Activated CD8-positive, alpha-beta memory T cell treated with anti-CD3 and anti-CD28 coated beads for 48 hours (primary cell): ENCODE data around the gene THSD8.
"Not testable (repeated sequence)": the region's sequence is repeated elsewhere in the genome, so short reads cannot be mapped to it uniquely, and the experiment has no call there.

Experiments
- DNase-seq, 3 experiments: peaks; one replicate each; pipeline ENCODE4 v3.0.0-alpha.2; 2020; ENCODE audit warnings: low read depth in 2 of 3, low spot score in 2 of 3

The THSD8 gene

GRCh38 chr19:12792051-12792852 is 9.6 kb upstream of the THSD8 start:
- no peak for DNase-seq

- DNase-seq = no peak
Observed at GRCh38 chr19:12792853-12793289, 9.0 kb upstream of the THSD8 start.

- peak; percentile 81 to 96 (median 94) for DNase-seq
Observed at GRCh38 chr19:12793290-12794195, 8.3 kb upstream of the THSD8 start.

- DNase-seq = no peak
Observed at GRCh38 chr19:12794196-12794941, 7.5 kb upstream of the THSD8 start.

DNA sequence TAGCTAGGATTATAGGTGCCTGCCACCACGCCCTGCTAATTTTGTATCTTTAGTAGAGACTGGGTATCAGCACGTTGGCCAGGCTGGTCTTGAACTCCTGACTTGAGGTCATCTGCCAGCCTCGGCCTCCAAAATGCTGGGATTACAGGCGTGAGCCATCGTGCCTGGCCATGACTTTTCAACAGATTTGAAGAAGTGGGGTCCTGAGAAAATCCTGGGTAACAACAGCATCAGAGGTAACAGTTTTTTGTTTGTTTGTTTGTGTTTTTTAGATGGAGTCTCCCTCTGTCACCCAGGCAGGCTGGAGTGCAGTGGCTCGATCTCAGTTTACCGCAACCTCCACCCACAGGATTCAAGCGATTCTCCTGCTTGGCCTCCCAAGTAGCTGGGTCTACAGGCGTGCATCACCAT is 6.9 kb upstream of the THSD8 start:
- no peak for DNase-seq

DNA sequence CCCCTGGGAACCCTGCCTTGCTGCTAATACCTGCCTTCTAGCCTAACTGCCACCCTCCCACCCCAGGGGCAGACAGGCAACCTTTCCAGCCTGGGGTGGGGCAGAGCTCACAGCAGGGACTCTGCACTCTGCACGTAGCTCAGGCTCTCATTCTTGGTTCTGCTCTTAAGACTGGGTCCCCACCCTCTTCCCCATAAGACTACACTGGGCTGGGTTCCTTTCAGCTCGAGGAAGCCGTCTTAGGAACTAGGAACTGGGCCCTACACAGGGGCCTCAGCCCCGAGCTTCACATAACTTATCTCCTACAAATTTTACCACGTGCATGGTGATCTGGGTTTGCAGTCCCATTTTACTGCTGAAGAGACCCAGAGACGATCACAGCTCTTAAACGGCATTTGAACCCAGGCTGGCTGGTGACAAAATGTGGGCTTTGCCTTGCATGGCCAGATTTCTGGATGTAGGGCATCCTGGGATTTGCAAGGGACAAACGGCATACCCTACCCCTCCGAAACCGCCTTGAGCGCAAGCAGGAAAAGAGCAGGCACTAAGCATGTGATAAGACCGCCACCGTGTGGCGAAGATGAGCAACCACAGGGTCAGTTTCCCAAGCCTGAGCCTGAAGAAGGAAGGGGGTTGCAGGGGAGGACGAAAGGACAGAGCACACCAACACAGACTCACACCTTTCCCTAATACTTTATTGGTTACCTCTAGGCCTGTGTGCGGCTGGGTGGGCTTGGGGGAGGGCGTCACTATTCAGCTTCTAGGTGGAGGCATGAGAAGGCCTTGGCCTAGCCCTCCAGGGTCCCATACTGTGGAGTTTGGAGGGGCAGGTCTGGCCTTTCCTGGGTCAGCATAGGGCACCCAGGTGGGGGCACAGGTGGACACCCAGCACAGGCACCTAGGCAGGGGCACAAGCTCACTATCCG is 5.5 kb upstream of the THSD8 start:
- no peak for DNase-seq

DNA sequence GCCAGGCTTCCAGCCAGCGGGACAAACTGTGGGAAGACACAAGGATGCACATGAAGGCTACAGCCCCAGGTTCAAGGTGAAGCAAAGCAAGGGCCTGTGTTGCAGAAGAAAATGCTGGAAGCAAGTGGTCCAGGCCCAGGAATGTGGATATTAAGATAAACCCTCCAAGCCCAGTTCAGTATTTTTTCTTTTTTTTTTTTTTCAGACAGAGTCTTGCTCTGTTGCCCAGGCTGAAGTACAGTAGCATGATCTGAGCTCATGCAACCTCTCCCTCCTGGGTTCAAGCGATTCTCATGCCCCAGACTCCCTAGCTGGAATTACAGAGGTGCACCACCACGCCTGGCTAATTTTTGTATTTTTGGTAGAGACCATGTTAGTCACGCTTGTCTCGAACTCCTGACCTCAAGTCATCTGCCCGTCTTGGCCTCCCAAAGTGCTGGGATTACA is 4.7 kb upstream of the THSD8 start:
- no peak for DNase-seq

DNA sequence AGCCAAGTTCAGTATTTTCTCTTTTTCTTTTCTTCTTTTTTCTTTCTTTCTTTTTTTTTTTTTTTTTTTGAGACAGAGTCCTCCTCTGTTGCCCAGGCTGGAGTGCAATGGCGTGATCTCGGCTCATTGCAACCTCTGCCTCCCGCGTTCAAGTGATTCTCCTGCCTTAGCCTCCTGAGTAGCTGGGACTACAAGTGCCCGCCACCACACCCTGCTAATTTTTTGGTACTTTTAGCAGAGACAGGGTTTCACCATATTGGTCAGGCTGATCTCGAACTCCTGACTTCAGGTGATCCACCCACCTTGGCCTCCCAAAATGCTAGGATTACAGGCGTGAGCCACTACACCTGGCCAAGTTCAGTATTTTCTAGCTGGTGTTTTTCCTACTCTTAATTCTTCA is 4.3 kb upstream of the THSD8 start:
- DNase-seq = not testable (repeated sequence)

DNA sequence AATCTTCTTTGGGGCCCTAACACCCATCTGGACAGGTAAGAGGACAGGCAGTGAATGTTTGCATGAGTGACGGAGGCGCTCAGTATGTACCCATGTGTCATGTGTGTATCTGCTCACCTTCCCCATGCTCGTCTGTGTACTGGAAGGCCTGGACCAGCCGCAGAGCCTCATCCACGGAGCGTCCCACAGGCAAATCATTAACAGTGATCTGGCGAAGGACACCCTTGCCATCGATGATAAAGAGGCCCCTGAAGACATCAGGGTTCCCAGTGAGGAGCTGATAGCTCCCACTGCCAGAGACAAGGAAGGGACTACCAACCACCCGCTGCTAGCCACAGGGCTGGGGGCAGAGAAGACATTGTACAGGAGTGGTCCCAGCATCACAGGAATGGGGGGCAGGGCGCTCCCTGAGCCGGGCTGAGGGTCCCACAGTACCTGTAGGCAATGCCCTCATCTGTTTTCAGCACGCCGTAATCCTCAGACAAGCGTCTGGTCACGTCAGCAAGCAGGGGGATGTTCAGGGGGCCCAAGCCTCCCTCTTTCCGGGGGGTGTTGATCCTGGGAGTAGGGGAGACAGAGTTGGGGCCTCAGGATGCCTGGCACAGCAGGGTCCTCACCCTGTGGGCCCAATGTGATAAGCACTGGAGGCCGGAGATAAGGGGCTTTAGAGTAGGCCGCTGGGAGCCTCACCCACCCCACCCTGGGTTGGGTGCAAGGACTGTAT is 2.0 kb upstream of the THSD8 start:
- DNase-seq = no peak

DNA sequence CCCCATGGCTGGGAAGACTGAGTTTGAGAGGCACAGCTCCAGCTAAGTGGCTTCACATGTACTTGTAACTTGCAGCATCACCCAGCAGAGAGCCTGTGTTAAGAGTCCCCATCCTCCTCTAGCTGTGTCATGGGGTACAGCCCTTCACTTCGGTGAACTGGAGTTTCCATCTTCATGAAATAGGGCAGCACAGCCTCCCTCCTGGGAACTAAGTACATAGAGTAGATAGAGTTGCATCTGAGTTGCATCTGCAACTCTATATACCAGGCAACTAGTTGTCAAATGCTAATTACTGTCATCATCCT is 1.5 kb upstream of the THSD8 start:
- DNase-seq = no peak

DNA sequence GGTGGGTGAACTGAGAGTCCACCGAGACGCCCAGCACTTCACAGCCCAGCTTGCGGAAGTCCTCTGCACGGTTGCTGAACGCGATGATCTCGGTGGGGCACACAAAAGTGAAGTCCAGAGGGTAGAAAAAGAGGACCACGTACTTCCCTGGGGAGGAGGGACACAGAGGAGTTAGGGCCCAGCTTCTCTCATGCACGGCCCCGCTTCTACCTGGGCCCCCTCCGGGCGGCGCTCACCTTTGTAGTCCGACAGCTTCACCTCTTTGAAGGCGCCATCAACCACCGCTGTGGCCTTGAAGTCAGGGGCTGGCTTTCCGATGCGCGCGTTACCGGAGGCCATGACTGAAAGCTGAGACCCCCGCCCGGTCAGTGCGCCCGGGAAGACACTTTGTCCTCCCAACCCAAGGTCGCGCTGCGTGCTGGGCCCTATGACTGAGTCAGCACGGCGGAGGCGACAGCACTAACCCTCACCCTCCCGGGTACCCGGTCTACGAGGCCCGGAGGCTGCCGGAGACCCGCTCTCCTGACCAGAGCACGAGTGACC is 875 bp upstream of the THSD8 start:
- DNase-seq = peak in 1 of 3 experiments; percentile 19

DNA sequence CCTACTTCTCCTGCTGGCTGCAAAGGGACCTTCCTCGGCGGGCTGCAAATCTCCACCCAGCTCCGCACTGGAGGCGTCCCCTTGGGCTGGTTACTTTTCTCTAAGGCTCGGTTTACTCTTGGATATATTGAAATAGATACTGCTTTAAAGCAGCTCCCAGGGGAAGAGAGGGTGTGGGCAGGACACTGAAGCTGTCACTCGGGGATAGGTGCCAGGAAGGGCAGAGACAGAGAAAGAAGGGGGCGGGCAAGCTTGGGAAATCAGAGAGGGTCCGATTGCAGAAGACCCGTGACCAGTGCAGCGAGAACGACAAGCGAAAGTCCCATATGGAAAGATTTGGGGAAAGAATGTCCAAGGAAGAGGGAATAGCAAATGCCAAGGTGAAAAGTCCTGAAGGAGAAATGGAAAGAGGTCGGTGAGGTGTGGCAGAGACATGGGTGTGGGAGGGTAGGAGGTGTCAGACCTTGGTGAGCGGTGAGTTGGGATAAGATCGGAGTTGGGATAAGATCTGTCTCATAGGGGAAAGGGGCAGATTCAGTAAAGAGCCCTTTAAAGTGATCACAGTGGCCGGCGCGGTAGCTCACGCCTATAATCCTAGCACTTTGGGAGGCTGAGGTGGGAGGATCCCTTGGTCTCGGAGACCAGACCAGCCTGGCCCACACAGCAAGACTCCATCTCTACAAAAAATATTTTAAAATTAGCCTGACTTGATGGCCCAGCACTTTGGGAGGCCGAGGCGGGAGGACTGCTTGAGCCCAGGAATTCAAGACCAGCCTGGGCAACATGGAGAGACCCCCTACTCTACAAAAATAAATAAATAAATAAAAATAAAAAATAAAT is 618 bp downstream of the THSD8 start:
- no peak for DNase-seq

GRCh38 chr19:12804051-12804450 is 2.2 kb downstream of the THSD8 start:
- DNase-seq = no peak

DNA sequence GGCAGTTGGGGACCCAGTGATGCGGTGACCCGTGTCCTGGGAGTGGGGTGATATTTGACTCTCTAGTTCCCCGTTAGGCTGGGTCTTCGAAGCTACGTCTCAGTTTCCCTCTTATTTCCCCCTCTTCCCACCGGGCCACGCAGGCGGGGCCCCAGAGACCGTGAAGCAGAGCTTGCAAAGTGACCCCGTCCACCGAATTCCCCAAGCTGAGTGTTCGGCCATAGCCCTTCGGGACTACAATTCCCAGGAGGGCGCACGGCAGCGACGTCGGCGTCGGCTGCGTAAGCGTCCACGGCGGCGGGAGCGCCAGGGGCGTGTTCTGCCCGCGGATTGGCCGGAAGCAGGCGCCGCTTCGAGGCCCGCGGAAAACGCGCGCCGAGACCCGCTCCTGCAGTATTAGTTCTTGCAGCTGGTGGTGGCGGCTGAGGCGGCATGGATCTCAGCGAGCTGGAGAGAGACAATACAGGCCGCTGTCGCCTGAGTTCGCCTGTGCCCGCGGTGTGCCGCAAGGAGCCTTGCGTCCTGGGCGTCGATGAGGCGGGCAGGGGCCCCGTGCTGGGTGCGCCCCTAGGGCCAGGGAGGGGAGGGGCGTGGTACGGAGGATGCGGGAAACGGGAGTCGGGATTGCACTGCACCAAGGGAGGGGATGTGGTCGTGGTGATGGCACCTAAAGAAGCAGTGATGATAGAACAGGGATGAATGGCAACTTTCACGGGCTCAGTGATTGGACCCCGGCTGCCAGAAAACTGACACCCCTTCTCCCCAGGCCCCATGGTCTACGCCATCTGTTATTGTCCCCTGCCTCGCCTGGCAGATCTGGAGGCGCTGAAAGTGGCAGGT is 4.6 kb downstream of the THSD8 start, which contains the start of gene RNASEH2A:
RNASEH2A (plus strand) TSS at position 343 of the 840 bp plus-strand sequence; CDS start at position 433, 90 bp downstream.
- peak in 2 of 3 experiments; percentile 62 to 76 for DNase-seq

DNA sequence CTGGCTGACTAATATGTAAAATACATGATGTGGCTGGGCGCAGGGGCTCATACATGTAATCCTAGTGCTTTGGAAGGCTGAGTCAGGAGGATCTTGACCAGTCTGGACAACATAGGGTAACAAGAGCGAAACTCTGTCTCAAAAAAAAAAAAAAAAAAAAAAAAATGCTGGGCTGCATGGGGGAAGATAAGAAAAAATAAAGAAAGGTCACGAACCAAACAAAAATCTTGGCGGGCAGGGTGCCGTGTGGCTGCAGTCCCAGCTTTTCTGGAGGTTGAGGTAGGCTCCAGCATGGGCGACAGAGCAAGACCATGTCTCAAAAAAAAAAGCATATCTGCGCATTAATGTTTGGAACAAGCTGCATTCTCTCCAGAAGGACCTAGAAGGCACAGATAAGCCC is 13.2 kb downstream of the THSD8 start:
- DNase-seq = no peak

DNA sequence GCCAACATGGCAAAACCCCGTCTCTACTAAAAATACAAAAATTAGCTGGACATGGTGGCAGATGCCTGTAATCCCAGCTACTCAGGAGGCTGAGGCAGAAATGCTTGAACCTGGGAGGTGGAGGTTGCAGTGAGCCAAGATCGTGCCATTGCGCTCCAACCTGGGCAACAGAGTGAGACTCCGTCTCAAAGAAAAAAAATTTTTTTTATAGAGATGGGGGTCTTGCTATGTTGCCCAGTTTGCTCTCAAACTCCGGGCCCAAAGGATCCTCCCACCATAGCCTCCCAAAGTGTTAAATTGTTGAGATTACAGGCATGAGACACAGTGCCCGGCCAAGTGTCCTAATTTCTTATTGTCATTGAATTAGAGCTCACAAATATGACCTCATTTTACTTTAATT is 15.3 kb downstream of the THSD8 start:
- DNase-seq = not testable (repeated sequence)

DNA sequence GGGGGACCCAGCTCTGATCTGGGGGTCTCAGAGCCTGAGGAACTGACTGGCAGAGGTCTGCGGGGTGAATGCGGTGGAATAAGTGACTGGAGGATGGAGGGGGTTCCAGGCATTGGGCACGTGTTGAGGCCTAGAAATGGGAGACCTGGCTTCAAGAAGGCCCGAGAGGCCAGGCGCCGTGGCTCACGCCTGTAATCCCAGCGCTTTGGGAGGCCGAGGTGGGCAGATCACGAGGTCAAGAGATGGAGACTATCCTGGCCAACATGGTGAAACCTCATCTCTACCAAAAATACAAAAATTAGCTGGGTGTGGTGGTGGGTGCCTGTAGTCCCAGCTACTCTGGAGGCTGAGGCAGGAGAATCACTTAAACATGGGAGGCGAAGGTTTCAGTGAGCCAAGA is 15.9 kb downstream of the THSD8 start:
- not testable (repeated sequence) for DNase-seq

DNA sequence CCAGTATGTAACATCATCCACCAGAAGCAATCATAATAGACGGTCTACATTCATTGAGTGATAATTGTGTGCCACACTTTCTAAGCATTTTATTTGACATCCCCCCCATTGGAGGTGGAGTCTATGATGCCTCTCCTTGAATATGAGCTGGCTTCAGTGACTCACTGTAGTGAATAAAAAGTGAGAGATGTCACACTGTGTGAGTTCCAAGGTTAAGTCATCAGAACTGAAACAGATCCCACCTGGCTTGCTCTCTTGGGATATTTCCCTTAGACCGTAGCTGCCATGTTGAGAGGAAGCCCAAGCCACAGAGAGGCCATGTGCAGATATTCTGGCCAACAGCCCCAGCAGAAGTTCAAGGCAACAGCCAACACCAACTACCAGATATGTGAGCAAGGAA is 19.9 kb downstream of the THSD8 start:
- no peak for DNase-seq
